H9 (cell line): ENCODE measurements around the gene CRISP2. TPM values are rescaled to one million over a fixed set of nuclear protein-coding genes. Genes with fewer than 3 reads are reported as not detected.

Experiments
- DNase-seq: peaks from one replicate; pipeline ENCODE4 v3.0.0-alpha.2; 2017
- H2AFZ ChIP-seq: one replicate; pipeline ENCODE4 v1.6.1; 2013; ENCODE audit warnings: mild to moderate bottlenecking, low read length, control low read depth, moderate library complexity
- H2AK5ac ChIP-seq: 2 replicates; pipeline ENCODE4 v1.6.1; 2013; ENCODE audit warnings: low read length, control low read depth, mixed read lengths; ENCODE audit not compliant: insufficient read length
- H2BK120ac ChIP-seq: one replicate; pipeline ENCODE4 v1.6.1; 2013; ENCODE audit warnings: low read depth, mild to moderate bottlenecking, low read length, control low read depth, inconsistent platforms; ENCODE audit not compliant: poor library complexity, severe bottlenecking
- H2BK12ac ChIP-seq: 2 replicates; pipeline ENCODE4 v1.6.1; 2013; ENCODE audit warnings: low read length, control low read depth, mixed read lengths, low read depth; ENCODE audit not compliant: insufficient read length
- H2BK15ac ChIP-seq: 2 replicates; pipeline ENCODE4 v1.6.1; 2013; ENCODE audit warnings: low read depth, low read length, control low read depth
- H2BK20ac ChIP-seq: one replicate; pipeline ENCODE4 v1.6.1; 2013; ENCODE audit warnings: low read depth, mild to moderate bottlenecking, low read length, control low read depth, inconsistent platforms; ENCODE audit not compliant: poor library complexity, severe bottlenecking
- H2BK5ac ChIP-seq: 2 replicates; pipeline ENCODE4 v1.6.1; 2013; ENCODE audit warnings: low read length, control low read depth, mixed read lengths; ENCODE audit not compliant: insufficient read length
- H3K14ac ChIP-seq: 2 replicates; pipeline ENCODE4 v1.6.1; 2013; ENCODE audit warnings: low read length, control low read depth; ENCODE audit not compliant: insufficient read depth
- H3K18ac ChIP-seq: 2 replicates; pipeline ENCODE4 v1.6.1; 2013; ENCODE audit warnings: low read depth, mild to moderate bottlenecking, mixed read lengths, low read length, control low read depth; ENCODE audit not compliant: insufficient read length
- H3K23ac ChIP-seq: 2 replicates; pipeline ENCODE4 v1.6.1; 2013; ENCODE audit warnings: low read length, control low read depth, mixed read lengths, low read depth; ENCODE audit not compliant: insufficient read length
- H3K23me2 ChIP-seq: 2 replicates; pipeline ENCODE4 v1.6.1; 2013; ENCODE audit warnings: low read depth, mild to moderate bottlenecking, mixed read lengths, low read length, control low read depth; ENCODE audit not compliant: insufficient read length, poor library complexity, severe bottlenecking
- H3K27ac ChIP-seq: 2 replicates; pipeline ENCODE4 v1.5.1; 2013; ENCODE audit warnings: low read length, control low read depth, mixed read lengths, low read depth; ENCODE audit not compliant: insufficient read length
- H3K27me3 ChIP-seq: 2 replicates; pipeline ENCODE4 v1.6.1; 2013; ENCODE audit warnings: low read length, control low read depth, inconsistent platforms; ENCODE audit not compliant: insufficient read depth
- H3K4ac ChIP-seq: 2 replicates; pipeline ENCODE4 v1.6.1; 2013; ENCODE audit warnings: low read depth, mild to moderate bottlenecking, control low read depth, inconsistent platforms, low read length, moderate library complexity
- H3K4me1 ChIP-seq: 2 replicates; pipeline ENCODE4 v1.6.1; 2013; ENCODE audit warnings: low read length, control low read depth, inconsistent platforms; ENCODE audit not compliant: insufficient read depth
- H3K4me2 ChIP-seq: 2 replicates; pipeline ENCODE4 v1.6.1; 2013; ENCODE audit warnings: low read length, control low read depth, mixed read lengths; ENCODE audit not compliant: insufficient read length, insufficient read depth
- H3K56ac ChIP-seq: 2 replicates; pipeline ENCODE4 v1.6.1; 2013; ENCODE audit warnings: low read depth, mild to moderate bottlenecking, mixed read lengths, low read length, control low read depth; ENCODE audit not compliant: insufficient read length
- H3K79me1 ChIP-seq: 2 replicates; pipeline ENCODE4 v1.6.1; 2013; ENCODE audit warnings: low read depth, mild to moderate bottlenecking, moderate library complexity, low read length, control low read depth, inconsistent platforms; ENCODE audit not compliant: insufficient read depth, poor library complexity, severe bottlenecking
- H3K79me2 ChIP-seq: 2 replicates; pipeline ENCODE4 v1.6.1; 2013; ENCODE audit warnings: low read length, control low read depth, inconsistent platforms; ENCODE audit not compliant: insufficient read depth
- H3K9ac ChIP-seq: 2 replicates; pipeline ENCODE4 v1.6.1; 2013; ENCODE audit warnings: low read length, control low read depth, mixed read lengths; ENCODE audit not compliant: insufficient read length; ENCODE audit errors: extremely low read depth
- H3K9me3 ChIP-seq: one replicate; pipeline ENCODE4 v1.6.1; 2013; ENCODE audit warnings: low read depth, low read length, inconsistent platforms; ENCODE audit not compliant: control insufficient read depth
- H3T11ph ChIP-seq: one replicate; pipeline ENCODE4 v1.6.1; 2013; ENCODE audit warnings: mild to moderate bottlenecking, low read length, control low read depth, inconsistent platforms
- H4K20me1 ChIP-seq: one replicate; pipeline ENCODE4 v1.6.1; 2013; ENCODE audit not compliant: control insufficient read depth, insufficient read length, insufficient read depth
- H4K5ac ChIP-seq: 2 replicates; pipeline ENCODE4 v1.6.1; 2013; ENCODE audit warnings: low read depth, mild to moderate bottlenecking, mixed read lengths, low read length, control low read depth; ENCODE audit not compliant: insufficient read length
- H4K8ac ChIP-seq: replicated peaks from 2 replicates; pipeline ENCODE4 v1.6.1; 2013; ENCODE audit warnings: low read length, control low read depth, mixed read lengths, low read depth; ENCODE audit not compliant: insufficient read length
- H4K91ac ChIP-seq: 2 replicates; pipeline ENCODE4 v1.6.1; 2013; ENCODE audit warnings: low read depth, mild to moderate bottlenecking, moderate library complexity, mixed read lengths, low read length, control low read depth; ENCODE audit not compliant: insufficient read length
- H3K27ac Mint-ChIP-seq, 3 experiments: 2 replicates in 2 of 3; 3 replicates in 1 of 3; pipeline ENCODE4 v1.8.0; 2020 to 2021; ENCODE audit warnings: mixed read lengths in 3 of 3, mild to moderate bottlenecking in 1 of 3, moderate library complexity in 1 of 3
- H3K27me3 Mint-ChIP-seq: 2 replicates; pipeline ENCODE4 v1.8.0; 2021; ENCODE audit warnings: low read depth, mild to moderate bottlenecking, moderate library complexity, mixed read lengths
- H3K36me3 Mint-ChIP-seq, 3 experiments: 2 replicates in 2 of 3; 3 replicates in 1 of 3; pipeline ENCODE4 v1.8.0; 2020 to 2021; ENCODE audit warnings: low read depth in 3 of 3, mixed read lengths in 3 of 3; ENCODE audit not compliant: insufficient read depth in 1 of 3
- H3K4me1 Mint-ChIP-seq, 2 experiments: 2 replicates each; pipeline ENCODE4 v1.8.0; 2020; ENCODE audit warnings: mixed read lengths in 2 of 2
- H3K4me3 Mint-ChIP-seq, 2 experiments: 2 replicates in 1 of 2; 3 replicates in 1 of 2; pipeline ENCODE4 v1.8.0; 2020 to 2021; ENCODE audit warnings: mild to moderate bottlenecking in 2 of 2, mixed read lengths in 2 of 2, moderate library complexity in 1 of 2
- H3K9me3 Mint-ChIP-seq, 2 experiments: 2 replicates in 1 of 2; 3 replicates in 1 of 2; pipeline ENCODE4 v1.8.0; 2020; ENCODE audit warnings: mild to moderate bottlenecking in 2 of 2, mixed read lengths in 2 of 2, moderate library complexity in 1 of 2
- WGBS: extraction: QIAGEN DNeasy Blood & Tissue Kit; methylation state at CpG from one replicate; pipeline ENCODE4 v1.1.7; 2013; ENCODE audit warnings: missing lambda C conversion rate, low lambda C conversion rate, mixed read lengths; ENCODE audit not compliant: insufficient read length; ENCODE audit errors: extremely low coverage; 5-methylcytosine and 5-hydroxymethylcytosine counted together
- total RNA-seq: library from RNA; stranded (reverse); gene quantifications from 2 replicates; pipeline ENCODE4 v1.2.1, GENCODE V29; 2021
- TF ChIP-seq, protein P1 (sequence below): fragments of 200-600 bp; sonication (generic); conservative IDR thresholded peaks from 3 replicates; pipeline ENCODE4 v1.8.0; 2021; ENCODE audit warnings: antibody characterized with exemption, mild to moderate bottlenecking

The CRISP2 gene
- total RNA-seq, 1 experiment from 2014 or later: not detected

DNA sequence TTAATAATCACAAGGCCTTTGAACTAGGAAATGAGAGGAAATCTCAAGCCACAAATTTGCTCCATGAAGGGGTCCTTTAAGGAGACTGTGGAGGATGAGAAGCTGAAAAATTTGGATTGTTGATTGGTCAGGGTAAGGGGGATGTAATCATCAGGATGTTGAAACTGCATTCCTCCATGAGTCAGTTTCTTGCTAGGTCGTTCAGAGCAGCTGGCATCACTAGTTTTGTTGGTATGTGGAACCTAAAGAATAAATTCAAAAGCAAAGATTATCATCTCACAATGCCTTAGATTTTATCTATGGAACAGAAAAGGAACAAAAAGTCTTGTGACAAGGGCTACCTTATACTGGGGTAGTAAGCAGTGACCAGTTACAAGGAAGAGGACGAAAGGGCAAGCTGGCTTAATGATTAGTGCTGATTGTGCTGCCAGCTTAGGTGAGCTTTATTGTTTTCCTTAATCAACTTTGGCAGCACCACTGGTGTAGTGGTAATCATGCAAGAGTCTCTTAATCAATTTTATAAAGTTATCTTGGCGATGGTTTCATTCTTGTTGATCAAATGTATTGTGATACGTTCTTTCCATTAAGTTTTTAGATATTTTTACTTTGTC lies 36.6 kb downstream of the CRISP2 start:
- peaks cover 7% of the 10 kb centered on the region in 2 experiments for H3K9me3 Mint-ChIP-seq
- WGBS: no CpG with 5 or more reads among the region's 4 CpGs

More for the DNA sequence above, 36.6 kb downstream of the CRISP2 start:
- Histone ChIP-seq H2BK5ac (no peak overlapping the region), H3K27ac (no peak overlapping the region), H3K23me2 (no peaks in the 10 kb centered on the region), H3K79me1 (no peaks in the 10 kb centered on the region), H2AK5ac (no peak overlapping the region), H3K4me2 (no peak overlapping the region), H3T11ph (no peak overlapping the region), H3K4ac (no peak overlapping the region), H4K5ac (no peak overlapping the region), H3K18ac (no peak overlapping the region), H3K14ac (no peak overlapping the region), H4K20me1 (no peaks in the 10 kb centered on the region), H4K91ac (no peak overlapping the region), H2BK120ac (no peak overlapping the region), H3K23ac (no peak overlapping the region), H2BK12ac (no peak overlapping the region), H3K9ac (no peak overlapping the region), H2BK20ac (no peak overlapping the region), H2AFZ (peak overlapping the region; percentile 6), H2BK15ac (no peak overlapping the region), H4K8ac (no peak overlapping the region), H3K27me3 (no peaks in the 10 kb centered on the region), H3K9me3 (no peaks in the 10 kb centered on the region), H3K79me2 (no peaks in the 10 kb centered on the region), H3K56ac (no peak overlapping the region), H3K4me1 (no peaks in the 10 kb centered on the region)
- TF ChIP-seq, protein P1, sequence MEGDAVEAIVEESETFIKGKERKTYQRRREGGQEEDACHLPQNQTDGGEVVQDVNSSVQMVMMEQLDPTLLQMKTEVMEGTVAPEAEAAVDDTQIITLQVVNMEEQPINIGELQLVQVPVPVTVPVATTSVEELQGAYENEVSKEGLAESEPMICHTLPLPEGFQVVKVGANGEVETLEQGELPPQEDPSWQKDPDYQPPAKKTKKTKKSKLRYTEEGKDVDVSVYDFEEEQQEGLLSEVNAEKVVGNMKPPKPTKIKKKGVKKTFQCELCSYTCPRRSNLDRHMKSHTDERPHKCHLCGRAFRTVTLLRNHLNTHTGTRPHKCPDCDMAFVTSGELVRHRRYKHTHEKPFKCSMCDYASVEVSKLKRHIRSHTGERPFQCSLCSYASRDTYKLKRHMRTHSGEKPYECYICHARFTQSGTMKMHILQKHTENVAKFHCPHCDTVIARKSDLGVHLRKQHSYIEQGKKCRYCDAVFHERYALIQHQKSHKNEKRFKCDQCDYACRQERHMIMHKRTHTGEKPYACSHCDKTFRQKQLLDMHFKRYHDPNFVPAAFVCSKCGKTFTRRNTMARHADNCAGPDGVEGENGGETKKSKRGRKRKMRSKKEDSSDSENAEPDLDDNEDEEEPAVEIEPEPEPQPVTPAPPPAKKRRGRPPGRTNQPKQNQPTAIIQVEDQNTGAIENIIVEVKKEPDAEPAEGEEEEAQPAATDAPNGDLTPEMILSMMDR: no peak
- no peak overlapping the region for H3K4me3 Mint-ChIP-seq
- peaks cover 0 to 9% (median 0%) of the 10 kb centered on the region in 3 experiments; a peak in 1 of 7 replicates for H3K36me3 Mint-ChIP-seq
- no peak for DNase-seq
- no peak overlapping the region for H3K27ac Mint-ChIP-seq
- H3K4me1 Mint-ChIP-seq: no peaks in the 10 kb centered on the region
- H3K27me3 Mint-ChIP-seq: no peaks in the 10 kb centered on the region
